Right renal pelvis (tissue), 4 donors: ENCODE results near the gene ARAP1. TPM values are rescaled to one million over a fixed set of nuclear protein-coding genes. Genes with fewer than 3 reads are reported as not detected.

ENCODE experiments used
- DNase-seq, 4 donors: peaks; one replicate each; pipeline ENCODE4 v3.0.0-alpha.2; 2013; ENCODE audit warnings: low read depth in 4 of 4, low spot score in 3 of 4, missing footprints in 1 of 4
- polyA plus RNA-seq, 4 donors: library from polyadenylated mRNA; unstranded; fragments of 120-200 nt; gene quantifications; one replicate each; pipeline ENCODE4 v1.2.1, GENCODE V29; 2013; ENCODE audit not compliant: insufficient read length in 4 of 4

ARAP1 gene
- polyA plus RNA-seq, 4 donors: 62.1 to 85.6 (median 65.4) TPM

DNA sequence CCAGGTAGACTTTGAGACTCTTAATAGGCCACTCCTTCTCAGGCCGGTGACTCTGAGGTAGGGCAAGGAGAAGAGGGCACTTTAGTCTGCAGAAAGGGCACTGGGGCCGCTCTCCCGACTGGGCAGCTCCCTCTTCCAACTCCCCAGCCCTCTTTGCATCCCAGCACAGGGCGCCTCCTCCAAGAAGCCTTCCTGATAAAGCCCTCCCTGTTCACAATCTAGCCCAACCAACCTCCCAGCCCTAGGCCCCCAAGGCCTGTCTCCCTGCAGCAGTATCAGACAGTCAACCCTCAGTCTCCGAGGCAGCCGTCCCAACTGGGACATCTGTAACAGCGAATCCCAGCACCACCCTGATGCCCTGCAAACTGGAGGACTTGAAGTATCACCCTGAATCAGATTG, 63.7 kb downstream of the ARAP1 start:
- DNase-seq: no peak

GRCh38 chr11:72687326-72687725, 64.9 kb downstream of the ARAP1 start:
- DNase-seq: no peak

GRCh38 chr11:72686639-72687220, 65.5 kb downstream of the ARAP1 start:
- DNase-seq: no peak

GRCh38 chr11:72685560-72686480, 66.4 kb downstream of the ARAP1 start:
- no peak for DNase-seq

DNA sequence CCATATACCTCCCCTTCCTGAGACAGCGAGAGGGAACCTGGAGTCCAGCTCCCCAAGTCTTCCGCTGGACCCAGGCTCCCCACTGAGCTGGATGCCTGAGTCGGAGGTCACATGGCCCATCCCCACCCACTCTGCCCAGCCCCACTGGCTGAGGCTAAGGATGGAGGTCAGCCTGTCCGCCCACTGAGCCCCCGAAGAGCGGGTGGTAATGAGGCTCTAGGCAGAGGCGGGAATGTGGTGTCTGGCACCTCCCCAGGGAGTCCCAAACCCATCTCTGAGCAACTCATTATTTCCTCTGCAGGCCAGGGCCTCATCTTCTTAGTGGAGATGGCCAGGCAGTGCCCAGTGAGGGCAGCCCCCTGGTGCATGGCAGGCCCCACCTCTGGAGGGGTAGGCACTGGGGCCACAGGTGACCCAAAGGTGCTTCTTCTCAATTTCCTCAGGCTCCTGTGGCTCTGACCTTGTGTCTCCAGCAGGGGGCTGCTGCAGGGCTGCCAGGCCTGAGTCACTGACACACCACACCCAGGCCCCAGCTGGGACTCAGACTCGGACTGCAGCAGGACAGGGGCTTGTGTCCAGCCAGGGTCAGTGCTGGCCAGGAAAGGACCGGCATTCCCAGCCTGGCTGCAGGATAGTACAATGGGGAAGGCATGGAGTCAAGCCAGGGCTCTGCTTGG, 67.8 kb downstream of the ARAP1 start:
- DNase-seq: no peak

GRCh38 chr11:72683782-72684200, 68.4 kb downstream of the ARAP1 start:
- no peak for DNase-seq

- DNase-seq: no peak
Observed at GRCh38 chr11:72682858-72683243, 69.4 kb downstream of the ARAP1 start.

DNA sequence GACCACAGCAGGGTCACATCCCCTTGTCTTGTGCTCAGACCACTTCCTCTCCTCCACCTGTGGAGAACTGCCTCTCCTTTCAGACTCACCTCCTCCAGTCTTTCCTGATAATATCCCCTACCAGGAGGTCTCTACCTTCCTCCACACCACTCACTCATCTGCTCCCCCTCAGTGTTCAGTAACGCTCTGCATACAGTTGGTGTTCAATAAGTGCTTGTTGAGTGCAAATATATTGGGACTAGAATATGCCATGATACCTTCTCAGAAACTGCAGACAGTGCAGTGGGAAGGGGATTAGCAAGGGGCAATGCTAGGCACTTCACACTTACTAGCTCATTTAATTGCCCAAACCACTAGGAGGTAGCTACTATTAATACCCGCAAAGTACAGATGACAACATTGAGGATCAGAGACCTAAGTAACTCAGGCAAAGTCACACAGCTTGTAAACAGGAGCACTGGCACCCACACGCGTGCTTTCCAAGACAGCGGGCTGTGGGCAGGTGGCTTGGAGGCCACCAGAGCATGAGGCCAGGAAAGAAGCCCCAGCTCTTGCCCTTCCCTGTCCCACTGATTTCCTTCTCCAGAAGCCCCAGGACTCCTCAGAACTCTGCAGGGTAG, 69.9 kb downstream of the ARAP1 start:
- DNase-seq: no peak

- no peak for DNase-seq
Observed at GRCh38 chr11:72681226-72682153, 70.7 kb downstream of the ARAP1 start.

GRCh38 chr11:72680624-72681158, 71.5 kb downstream of the ARAP1 start:
- no peak for DNase-seq

- no peak for DNase-seq
Observed at GRCh38 chr11:72679869-72680268, 72.3 kb downstream of the ARAP1 start.

- DNase-seq: no peak
Observed at GRCh38 chr11:72678524-72678923, 73.7 kb downstream of the ARAP1 start.

DNA sequence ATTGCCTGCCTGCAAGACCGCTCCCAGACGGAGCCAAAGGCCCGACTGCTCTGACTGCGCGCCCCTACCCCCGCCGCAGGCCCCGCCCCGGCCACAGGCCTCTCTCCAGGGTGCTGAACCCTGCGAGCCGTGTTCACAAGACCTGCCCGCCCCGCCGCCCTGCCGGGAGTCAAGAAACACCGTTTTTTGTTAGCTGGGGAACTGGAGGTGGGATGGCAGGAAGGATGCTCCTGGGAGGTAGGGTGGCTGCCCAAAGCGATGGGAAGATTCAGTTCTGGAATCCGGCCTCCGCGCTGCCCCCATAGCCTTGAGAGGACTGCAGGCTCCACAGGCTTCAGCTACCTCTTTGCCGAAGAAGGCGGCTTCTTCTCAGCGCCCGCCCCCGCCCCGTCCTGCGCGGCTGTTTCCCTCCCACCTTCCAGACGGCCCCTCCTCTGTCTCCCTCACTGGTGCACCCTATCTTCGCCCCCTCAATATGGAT, 75.3 kb downstream of the ARAP1 start:
- peak; percentile 50 to 67 (median 55) for DNase-seq

GRCh38 chr11:72675221-72675620, 77.0 kb downstream of the ARAP1 start:
- no peak for DNase-seq

GRCh38 chr11:72673943-72674828, 78.0 kb downstream of the ARAP1 start, which contains the start of gene PDE2A:
TSS of gene PDE2A (minus strand) at chr11:72674422. CDS start at chr11:72674207, 215 bp downstream.
- no peak for DNase-seq

- DNase-seq: no peak
Observed at GRCh38 chr11:72673284-72673942, 78.8 kb downstream of the ARAP1 start.

DNA sequence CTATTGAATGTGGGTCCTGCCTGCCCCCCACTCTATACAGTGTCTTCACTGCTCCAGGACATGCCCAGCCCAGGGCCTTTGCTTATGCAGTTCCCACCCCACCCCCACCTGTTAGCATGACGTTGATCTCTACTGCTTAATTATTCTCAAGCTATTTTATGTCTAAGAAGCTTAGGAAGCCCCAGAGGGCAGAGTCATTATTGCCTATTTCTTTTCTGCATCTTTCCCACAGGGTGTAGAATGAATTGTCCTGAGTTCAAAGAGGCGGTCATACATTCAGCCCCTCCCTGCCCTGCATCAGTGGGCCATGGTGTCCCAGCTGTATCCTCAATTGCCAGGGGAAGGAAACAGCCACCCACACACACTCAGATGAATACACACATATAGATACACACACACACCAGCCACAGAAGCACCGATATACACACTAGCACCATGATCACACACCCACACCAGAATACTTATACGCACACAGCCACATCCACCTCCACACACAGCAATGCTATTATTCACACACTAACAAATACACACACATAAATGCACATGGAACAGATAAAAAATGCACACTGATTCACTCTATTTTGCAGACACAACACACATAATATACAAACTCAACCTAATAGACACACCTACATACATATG, 79.5 kb downstream of the ARAP1 start:
- DNase-seq: no peak
